GM18858 (cell line): ENCODE measurements around the gene SCYL3.
A peak's percentile ranks its signal among the peaks of the same experiment; 100 is the strongest.
"Not testable (repeated sequence)": the region's sequence is repeated elsewhere in the genome, so short reads cannot be mapped to it uniquely, and the experiment has no call there.

Experiments
- ATAC-seq: cut with Tn5 transposase; IDR thresholded peaks from one replicate; pipeline ENCODE4 v1.9.1; 2021; ENCODE audit not compliant: unreplicated experiment

Gene SCYL3, protein sequence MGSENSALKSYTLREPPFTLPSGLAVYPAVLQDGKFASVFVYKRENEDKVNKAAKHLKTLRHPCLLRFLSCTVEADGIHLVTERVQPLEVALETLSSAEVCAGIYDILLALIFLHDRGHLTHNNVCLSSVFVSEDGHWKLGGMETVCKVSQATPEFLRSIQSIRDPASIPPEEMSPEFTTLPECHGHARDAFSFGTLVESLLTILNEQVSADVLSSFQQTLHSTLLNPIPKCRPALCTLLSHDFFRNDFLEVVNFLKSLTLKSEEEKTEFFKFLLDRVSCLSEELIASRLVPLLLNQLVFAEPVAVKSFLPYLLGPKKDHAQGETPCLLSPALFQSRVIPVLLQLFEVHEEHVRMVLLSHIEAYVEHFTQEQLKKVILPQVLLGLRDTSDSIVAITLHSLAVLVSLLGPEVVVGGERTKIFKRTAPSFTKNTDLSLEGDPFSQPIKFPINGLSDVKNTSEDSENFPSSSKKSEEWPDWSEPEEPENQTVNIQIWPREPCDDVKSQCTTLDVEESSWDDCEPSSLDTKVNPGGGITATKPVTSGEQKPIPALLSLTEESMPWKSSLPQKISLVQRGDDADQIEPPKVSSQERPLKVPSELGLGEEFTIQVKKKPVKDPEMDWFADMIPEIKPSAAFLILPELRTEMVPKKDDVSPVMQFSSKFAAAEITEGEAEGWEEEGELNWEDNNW

DNA sequence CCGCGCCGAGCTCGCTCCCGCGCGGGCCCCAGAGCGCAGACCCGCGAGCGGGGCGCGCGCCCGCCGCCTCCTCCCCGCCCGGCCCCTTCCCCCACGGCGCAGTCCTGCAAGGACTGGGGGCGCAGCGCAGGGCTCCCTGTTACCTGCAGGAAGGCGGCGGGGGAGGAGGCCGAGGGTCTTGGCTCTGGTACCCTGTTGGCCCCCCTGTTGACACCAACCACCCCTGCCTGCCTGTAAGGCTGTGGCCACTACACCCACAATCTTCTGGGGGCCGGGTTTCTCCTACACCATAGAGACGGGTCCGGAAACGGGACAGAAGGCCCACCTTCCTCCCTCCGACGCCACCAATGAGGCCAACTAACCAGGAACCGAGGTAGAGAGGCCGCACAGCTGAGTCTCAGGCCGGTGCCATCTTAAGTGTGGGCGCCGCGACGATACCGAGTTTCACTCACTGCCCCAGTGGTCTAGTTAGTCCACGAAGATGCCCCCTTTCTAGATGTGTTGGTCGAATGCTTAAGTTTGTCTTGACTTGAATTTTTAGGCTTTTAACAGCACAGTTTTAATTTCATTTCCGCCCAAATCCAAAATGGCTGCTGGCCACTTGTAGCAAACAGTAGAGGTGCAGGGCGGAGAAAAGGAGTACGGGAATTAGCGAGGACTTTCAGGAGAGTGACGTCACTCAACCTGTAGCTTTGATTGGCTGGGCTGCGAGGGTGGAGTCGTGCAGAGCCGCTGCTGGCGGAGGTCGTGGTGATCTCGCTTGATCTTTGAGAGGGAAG, at the start of gene SCYL3:
SCYL3 (minus strand) TSS at position 252 of the 779 bp plus-strand sequence. CDS start 5,056 bp downstream, outside the sequence.
- peak; percentile 64 for ATAC-seq

DNA sequence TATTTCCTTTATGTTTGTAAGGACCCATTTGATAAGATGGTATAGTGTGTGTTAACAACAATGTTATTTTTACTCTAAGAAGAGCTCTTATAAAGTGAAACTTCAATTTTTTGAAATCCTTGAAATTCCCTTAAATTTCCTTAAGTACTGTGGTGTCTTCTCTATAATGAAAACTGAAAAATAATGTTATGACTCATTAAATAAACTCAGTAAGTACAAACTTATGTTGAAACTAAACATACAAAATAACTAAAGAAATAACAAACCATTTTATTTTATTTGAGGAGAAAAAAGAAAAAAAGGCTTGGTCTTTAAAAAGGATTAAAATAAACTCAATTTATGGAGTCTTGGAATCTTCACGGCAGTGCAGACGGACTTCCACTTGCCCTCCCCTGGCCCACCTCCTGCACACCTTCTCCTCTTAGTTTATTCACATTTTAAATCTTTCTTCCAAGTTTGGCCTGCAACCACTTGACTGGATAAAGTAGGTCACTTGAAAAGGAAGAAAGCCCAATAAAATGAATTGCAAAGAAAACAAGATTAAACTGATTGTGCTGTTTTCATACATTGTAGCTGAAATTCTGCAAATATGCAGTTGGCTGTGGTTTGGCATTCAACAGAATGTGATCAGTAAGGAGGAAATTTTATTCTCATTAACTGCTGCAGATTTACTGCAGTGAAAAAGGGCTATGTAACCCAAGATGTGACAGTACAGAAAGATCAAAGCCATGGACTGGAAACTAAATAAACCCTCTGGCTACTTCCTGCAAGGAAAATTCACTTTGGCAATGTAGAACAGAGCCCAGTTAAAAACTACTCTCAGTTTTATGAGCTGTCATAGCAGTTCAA, 48.5 kb upstream of the SCYL3 start:
- ATAC-seq: no peak

DNA sequence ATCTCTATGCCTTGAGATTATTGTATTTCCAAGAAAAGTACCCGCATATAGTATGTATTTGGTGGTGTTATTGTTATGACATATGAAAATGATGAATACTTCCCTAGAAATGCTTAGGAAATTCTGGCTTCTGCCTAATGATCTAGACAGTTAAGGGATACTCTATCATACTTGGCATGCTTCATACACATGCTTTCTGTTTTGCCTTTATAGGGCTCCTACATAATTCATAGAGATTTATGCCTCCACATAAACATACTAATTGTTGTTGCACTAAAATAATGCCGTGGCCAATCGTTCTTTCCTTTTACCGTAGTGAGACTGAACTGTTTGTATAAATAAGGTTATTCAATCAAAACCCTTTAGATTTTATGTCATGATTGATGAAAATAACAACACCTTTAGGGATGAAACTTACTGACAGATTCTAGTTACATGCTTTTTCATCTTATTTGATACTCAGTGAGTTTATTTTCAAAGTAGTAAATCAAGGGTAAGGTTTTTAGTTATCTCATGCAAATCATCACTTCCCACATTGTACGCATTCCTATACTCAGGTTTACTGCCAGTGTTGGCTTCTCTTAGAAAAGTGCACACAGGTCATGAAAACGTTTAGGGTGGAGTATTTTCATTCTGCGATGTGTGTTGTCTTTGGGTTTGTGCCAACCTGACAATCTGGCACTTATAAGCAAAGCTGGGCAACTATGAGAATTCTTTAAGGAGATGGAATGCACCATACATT, 40.5 kb upstream of the SCYL3 start:
- ATAC-seq: no peak

DNA sequence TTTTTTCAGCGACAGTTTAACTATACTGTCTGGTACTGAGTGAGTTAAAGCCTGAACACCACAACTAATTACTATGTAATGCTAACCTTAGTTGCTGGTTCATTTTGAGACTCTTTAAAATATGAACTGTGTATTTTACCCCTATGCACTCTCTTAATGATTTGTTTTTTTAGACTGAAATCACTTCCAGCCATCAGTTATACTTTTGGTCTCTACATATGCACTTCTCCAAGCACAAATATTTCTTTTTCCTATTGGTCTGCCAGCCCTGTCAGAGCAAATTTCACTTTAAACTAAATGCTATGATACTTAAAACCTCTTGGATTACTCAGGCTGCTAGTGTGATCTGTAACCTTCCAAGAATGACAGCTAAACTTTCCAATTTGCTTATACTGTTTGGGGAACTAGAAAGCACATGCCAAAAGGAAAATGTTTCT, 38.1 kb upstream of the SCYL3 start:
- ATAC-seq: no peak

DNA sequence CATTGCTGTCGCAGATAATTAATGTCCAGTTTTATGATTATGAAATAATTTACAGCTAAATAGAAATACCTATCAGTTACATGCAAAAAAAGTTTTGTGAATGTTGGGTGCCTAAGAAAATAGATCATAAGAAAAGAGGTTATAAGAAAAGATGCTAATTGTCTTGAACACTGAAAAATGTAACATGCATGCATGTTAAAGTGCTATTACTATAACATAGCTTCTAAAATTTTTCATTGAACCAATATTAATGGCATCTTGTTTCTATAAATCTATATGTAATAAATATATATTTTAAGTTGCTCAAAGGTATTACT, 35.5 kb upstream of the SCYL3 start:
- ATAC-seq: no peak

DNA sequence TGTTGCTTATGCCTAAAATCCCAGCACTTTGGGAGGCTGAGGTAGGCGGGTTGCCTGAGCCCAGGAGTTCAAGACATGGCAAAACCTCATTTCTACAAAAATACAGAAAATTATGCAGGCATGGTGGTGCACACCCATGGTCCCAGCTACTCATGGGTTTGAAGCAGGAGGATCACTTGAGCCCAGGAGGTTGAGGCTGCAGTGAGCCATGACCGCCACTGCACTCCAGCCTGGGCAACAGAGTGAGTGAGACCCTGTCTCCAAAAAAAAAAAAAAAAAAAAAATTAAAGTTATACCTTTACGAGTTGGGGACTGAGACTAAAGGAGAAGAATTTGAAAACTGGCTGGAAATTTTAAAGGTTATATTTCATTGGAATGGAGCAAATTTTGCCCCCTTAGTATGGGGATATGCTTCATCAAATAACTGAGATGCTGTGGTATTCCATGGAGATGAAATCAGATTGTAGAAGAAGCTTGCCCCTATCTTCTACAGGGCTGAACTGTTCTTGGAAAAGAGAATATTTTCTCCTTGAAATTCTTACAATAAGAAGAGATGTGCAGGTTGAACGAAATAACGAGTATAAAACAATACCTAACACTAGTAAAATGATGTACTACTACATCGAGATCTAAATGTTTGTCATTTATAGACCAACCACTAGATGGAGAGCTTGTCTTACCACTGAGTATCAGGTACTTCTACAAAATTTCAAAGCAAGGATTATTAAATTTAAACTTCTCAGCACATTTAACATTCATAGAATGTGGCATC, 34.9 kb upstream of the SCYL3 start:
- ATAC-seq: no peak

DNA sequence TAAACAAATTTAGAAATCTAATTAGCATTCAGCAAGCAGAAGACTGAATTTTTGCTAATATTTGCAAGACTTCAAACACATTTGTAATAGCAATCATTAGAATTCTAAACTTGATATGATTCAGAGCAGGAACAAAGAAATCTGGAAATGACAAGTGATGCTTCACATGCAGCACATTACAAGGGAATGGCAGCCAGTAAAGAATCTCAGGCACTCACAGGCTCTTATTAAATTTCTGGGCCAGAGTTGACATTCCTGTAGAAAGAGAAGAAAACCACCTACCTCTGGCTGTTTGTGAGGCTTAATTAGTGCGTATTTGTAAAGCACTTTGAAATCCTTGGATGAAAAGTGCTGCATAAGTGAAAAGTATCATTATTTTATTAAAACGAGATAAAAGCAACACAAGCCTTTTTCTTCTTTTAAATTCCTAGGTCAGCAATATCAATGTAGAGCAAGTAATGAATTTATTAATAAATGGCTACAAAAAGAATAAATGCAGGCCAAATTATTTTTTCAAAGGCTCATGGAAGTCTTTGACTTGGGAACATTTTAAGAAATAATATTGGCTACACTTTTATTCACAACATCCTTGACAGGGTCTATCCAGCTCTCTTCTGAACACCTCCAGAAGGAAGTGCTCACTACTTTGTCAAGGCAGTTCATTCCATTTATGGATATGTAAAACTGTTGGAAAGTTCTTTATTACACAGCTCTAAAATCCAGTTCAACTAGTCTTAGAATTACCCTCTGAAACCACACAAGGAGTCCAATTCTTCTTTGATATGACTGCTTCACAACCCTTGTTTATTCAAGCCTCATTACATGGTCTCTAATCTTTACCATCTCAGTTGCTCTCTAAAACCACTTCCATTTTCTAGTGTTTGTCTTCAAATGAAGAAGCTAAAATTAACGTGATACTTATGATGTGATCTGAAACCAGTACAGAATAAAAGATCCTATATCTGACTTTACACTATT, 32.1 kb upstream of the SCYL3 start:
- peak; percentile 68 for ATAC-seq

DNA sequence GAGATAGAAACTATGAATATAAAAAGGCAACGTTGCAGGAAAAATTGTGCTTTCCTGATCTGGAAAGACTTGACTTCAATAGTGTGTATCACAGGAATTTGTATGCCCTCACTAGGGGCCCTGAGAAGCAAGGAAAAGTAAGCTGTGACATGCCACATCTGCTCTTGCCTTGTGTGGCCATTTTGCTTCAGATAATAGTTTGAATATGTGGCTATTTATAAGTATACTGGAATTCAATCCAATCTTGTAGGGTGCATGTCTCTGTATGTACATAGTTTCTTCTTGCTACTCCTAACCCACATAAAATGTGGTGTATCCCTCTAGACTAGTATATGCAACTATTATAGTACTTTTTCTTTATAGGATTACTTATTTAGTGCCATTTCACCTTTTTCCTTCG, 31.1 kb upstream of the SCYL3 start:
- no peak for ATAC-seq

DNA sequence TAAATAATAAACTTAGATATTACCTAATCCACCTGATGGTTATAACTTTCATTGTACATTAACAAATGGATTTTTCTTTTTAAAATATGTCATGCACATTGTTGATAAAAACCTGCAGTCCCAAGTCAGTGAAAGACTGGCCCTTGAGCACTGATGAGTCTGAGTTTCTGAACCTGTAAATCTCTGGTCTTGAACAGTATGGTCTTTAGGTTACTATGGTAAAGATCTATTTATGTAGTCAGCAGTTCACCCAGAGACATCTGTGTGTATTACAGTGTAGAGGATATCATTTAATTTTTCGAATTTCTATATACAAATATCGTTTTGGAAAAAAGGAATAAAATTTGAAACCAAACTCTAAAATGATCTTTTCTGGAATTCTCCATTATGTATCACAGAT, 30.4 kb upstream of the SCYL3 start:
- ATAC-seq: no peak

DNA sequence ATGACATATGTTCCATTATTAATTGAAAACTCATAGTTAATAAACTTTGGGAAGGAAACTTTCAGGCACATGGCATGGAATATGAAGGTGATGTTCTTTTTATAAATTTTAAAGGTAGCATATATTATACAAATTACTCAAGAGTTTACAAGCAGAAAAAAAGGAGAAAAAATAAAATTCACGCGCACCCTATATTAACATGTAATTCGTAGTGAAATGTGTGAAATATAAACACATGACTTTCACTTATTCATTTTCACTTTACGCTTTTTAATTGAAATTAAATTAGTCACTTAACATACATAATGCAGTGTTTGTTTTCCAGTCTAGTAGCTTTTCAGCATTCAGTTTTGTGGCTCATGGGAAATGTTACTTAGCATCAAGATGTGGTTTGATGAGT, 27.4 kb upstream of the SCYL3 start:
- ATAC-seq: no peak

DNA sequence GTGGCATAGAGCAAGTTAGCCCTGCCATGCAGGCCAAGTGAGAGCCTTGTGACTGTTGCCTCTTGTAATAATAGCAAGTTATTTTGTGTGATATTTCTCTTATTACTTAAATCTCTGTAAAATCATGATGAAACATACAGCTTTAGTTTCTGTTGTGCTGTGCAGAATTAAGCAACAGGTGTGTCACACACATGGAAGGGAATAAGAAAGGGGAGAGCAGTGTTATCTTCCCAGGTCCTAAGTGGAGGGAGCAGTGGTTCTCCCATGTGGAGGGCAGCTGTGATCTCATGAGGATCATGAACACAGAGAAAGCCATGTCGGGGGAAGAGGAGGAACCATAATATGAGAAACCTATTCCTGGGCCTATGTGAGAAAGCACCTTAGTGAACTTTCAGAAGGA, 25.2 kb upstream of the SCYL3 start:
- no peak for ATAC-seq

DNA sequence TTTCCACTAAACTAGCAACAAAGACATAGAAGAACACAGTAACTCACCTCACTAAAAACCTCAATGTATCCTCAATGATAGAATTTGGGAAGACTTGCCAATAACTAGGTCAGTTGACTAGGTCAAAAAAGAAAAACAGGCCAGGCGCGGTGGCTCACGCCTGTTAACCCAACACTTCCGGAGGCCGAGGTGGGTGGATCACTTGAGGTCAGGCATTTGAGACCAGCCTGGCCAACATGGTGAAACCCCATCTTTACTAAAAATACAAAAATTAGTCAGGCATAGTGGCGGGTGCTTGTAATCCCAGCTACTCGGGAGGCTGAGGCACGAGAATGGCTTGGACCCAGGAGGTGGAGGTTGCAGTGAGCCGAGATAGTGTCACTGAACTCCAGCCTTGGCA, 24.5 kb upstream of the SCYL3 start:
- ATAC-seq: not testable (repeated sequence)

DNA sequence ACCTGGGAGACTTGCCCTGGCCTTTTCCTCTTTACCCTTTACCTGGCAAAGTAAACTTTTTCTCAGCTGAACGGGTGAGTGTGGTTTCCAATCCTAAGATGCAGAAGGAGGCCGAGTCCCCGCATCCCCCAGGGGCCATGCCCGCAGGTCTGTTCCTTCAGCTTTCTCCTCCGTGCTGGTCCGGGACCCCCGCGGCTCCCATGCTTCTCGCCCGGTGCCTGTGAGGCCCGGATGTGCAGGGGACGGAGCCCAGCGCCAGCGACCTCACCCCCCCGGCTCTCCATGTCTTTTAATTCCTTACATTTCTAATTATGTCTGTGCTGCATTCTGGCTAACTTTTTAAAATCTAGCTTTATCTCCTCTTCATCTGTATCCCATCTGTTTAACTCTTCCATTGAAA, 21.5 kb upstream of the SCYL3 start:
- ATAC-seq: no peak

DNA sequence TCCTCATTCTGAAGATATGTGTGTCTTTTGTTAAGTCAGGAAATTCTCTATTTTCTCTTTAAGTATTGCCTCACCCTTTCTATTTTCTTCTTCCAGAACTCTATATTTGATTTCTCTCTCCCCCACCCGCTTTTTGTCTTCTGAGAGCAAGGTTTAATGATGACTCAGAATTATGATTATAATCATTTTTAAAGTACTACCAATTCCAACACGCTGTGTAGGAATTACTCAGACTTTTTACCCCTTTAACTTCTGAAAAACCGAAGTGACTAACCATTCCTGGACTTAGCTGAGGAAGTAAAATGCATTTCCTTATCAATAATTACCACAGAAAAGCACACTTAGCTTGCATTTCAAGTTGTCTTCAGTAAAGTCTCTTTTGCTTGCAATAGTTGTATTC, 20.8 kb upstream of the SCYL3 start:
- ATAC-seq: no peak

DNA sequence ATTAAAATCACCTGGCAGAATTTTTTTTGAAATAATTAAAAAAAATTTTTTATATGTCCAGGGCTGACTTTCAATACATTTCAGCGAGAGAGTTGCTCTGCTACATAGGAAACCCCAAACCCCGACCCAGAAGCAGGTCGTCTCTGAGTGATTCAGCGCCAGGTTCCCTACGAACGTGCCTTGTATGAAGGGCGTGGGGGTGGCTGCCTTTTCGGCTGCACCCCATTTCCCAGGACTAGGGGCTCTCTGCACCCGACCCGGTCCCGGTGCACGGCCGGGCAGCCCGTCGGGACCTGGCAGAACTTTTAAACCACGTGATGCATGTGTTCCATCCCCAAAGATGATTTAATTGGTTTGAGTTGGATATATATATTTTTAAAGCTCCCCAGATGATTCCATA, 15.8 kb upstream of the SCYL3 start:
- no peak for ATAC-seq

DNA sequence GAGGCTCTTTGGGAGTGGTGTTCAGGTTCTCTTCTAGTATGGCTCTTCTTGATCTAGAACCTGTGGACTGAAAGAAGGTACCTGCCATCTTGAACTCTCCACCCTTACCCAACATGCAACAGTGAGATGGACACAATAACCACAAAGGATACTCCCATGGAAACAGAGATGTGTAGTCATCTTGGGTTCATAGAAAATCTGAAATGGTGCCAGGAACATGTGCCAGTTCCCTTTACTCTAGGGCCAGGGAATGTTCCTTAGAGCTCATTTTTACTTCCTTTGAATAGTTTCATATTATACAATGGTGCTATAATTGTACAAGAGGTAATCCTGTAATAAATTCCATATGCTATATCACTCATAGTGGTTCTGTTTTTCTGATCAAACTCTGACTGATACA, 13.2 kb upstream of the SCYL3 start:
- ATAC-seq: no peak

DNA sequence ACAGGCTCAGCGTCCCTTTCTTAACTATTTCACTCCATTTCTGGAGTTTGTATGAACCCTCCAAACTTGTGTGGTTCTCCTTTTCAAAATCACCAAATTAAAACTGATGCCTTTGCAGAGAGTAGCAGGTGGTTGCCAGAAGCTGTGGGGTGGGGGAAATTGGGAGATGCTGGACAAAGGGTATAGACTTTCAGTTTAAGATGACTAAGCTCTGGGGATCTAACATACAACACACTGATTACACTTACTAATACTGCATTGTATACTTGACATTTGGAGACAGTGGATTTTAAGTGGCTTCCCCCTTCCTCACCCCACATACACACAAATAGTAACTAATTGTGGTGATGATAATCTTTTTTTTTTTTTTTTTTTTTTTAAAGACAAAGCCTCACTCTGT, 11.1 kb upstream of the SCYL3 start:
- ATAC-seq: no peak

DNA sequence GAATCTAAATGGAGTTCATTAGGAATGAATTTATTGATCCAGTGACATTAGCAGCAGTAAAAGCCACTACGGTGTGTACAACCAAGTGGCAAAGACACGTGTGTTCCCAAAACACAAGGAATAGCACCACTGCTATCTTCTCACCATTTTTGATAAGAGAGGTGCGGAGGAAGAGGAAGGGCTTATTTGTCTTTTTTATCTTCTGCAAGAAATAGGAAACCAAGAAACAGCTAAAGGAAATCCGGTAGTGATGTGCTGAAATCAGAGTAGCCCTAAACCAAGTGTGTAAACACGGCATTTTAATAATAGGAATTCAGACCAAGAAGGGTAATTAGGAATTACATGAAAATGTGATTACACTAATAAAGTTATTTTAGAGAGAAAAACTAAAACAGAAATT, 9.1 kb upstream of the SCYL3 start:
- ATAC-seq: no peak
